Measurements from ENCODE around the gene TEX19.
"Not testable (repeated sequence)": the region's sequence is repeated elsewhere in the genome, so short reads cannot be mapped to it uniquely, and the experiment has no call there.

GRCh38 chr17:82347994-82348393, 11.1 kb upstream of the TEX19 start:
- TF ChIP-seq PATZ1 (CRISPR knock-in tag; IDR thresholded peaks at IDR 0.05; ENCODE audit: borderline replicate concordance); ZNF565 (CRISPR knock-in tag; conservative IDR thresholded peaks at IDR 0.05; ENCODE audit: low read depth); ARNTL (CRISPR knock-in tag; IDR thresholded peaks at IDR 0.05; ENCODE audit: borderline replicate concordance, low read depth); ESRRG (CRISPR knock-in tag; IDR thresholded peaks at IDR 0.05); ZFP30 (CRISPR knock-in tag; IDR thresholded peaks at IDR 0.05); CSDC2 (CRISPR knock-in tag; IDR thresholded peaks at IDR 0.05); ZC3H10 (CRISPR knock-in tag; IDR thresholded peaks at IDR 0.05); ZFP3 (CRISPR knock-in tag; IDR thresholded peaks at IDR 0.05); SNAI2 (CRISPR knock-in tag; IDR thresholded peaks at IDR 0.05): not testable (repeated sequence)
- TF ChIP-seq, protein P1, sequence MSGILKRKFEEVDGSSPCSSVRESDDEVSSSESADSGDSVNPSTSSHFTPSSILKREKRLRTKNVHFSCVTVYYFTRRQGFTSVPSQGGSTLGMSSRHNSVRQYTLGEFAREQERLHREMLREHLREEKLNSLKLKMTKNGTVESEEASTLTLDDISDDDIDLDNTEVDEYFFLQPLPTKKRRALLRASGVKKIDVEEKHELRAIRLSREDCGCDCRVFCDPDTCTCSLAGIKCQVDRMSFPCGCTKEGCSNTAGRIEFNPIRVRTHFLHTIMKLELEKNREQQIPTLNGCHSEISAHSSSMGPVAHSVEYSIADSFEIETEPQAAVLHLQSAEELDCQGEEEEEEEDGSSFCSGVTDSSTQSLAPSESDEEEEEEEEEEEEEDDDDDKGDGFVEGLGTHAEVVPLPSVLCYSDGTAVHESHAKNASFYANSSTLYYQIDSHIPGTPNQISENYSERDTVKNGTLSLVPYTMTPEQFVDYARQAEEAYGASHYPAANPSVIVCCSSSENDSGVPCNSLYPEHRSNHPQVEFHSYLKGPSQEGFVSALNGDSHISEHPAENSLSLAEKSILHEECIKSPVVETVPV (CRISPR knock-in tag; IDR thresholded peaks at IDR 0.05), result not testable (repeated sequence)
- TF ChIP-seq, protein P2, sequence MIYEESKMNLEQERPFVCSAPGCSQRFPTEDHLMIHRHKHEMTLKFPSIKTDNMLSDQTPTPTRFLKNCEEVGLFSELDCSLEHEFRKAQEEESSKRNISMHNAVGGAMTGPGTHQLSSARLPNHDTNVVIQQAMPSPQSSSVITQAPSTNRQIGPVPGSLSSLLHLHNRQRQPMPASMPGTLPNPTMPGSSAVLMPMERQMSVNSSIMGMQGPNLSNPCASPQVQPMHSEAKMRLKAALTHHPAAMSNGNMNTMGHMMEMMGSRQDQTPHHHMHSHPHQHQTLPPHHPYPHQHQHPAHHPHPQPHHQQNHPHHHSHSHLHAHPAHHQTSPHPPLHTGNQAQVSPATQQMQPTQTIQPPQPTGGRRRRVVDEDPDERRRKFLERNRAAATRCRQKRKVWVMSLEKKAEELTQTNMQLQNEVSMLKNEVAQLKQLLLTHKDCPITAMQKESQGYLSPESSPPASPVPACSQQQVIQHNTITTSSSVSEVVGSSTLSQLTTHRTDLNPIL (CRISPR knock-in tag; IDR thresholded peaks at IDR 0.05; ENCODE audit: low read depth), result not testable (repeated sequence)

Measured in SK-N-SH treated with all-trans-retinoic acid at 6 μM for 48 hours (cell line).